IMR-90 (cell line): ENCODE data around the gene OXA1L. TPM values are rescaled to one million over a fixed set of nuclear protein-coding genes. Genes with fewer than 3 reads are reported as not detected.

ENCODE experiments used
- ATAC-seq: fragments of 200-7000 bp; cut with Tn5 transposase; 2 replicates; pipeline ENCODE4 v1.9.1; 2020; ENCODE audit warnings: low read depth, mild to moderate bottlenecking, moderate library complexity
- BruUV-seq: library from RNA; stranded (reverse); fragments of 400-500 nt; replicated peaks from 2 replicates; lab custom pipeline; 2021; lab: Mats Ljungman, UMichigan
- CTCF ChIA-PET: fragments of 300-600 bp; formaldehyde crosslinking; extraction: SDS; loops from one replicate; lab custom pipeline; 2021; ENCODE audit warnings: antibody characterized with exemption; lab: Yijun Ruan, JAX
- POLR2A ChIA-PET: fragments of 300-600 bp; sonication (Branson Sonifier 250); formaldehyde crosslinking; loops from one replicate; lab custom pipeline; 2022; ENCODE audit warnings: antibody characterized with exemption; ENCODE audit not compliant: unreplicated experiment; lab: Charles Lee
- DNase-seq: peaks from one replicate; pipeline ENCODE4 v3.0.0; 2013
- H2AFZ ChIP-seq: replicated peaks from 2 replicates; pipeline ENCODE3; 2013; ENCODE audit warnings: low read length, mild to moderate bottlenecking; ENCODE audit not compliant: poor library complexity
- H2AK5ac ChIP-seq: 2 replicates; pipeline ENCODE4 v1.6.1; 2013; ENCODE audit warnings: low read depth, low read length, inconsistent platforms
- H2AK9ac ChIP-seq: replicated peaks from 2 replicates; pipeline ENCODE3; 2013; ENCODE audit warnings: mild to moderate bottlenecking, low read depth, low read length, moderate library complexity; ENCODE audit not compliant: poor library complexity
- H2BK120ac ChIP-seq: 2 replicates; pipeline ENCODE4 v1.6.1; 2013; ENCODE audit warnings: low read depth, low read length, inconsistent platforms
- H2BK15ac ChIP-seq: 3 replicates; pipeline ENCODE4 v1.6.1; 2013; ENCODE audit warnings: low read depth, low read length, inconsistent platforms
- H2BK20ac ChIP-seq: 2 replicates; pipeline ENCODE4 v1.6.1; 2013; ENCODE audit warnings: low read depth, mild to moderate bottlenecking, inconsistent platforms, low read length, moderate library complexity
- H2BK5ac ChIP-seq: 2 replicates; pipeline ENCODE4 v1.6.1; 2013; ENCODE audit warnings: mild to moderate bottlenecking, low read depth, low read length, inconsistent platforms; ENCODE audit not compliant: poor library complexity, severe bottlenecking
- H3K14ac ChIP-seq: replicated peaks from 2 replicates; pipeline ENCODE4 v1.6.1; 2013; ENCODE audit warnings: low read depth, low read length, inconsistent platforms
- H3K18ac ChIP-seq: 2 replicates; pipeline ENCODE4 v1.6.1; 2013; ENCODE audit warnings: low read depth, low read length, control low read depth
- H3K23ac ChIP-seq: 2 replicates; pipeline ENCODE4 v1.6.1; 2013; ENCODE audit warnings: low read depth, low read length, inconsistent platforms
- H3K27ac ChIP-seq: 2 replicates; pipeline ENCODE4 v1.5.1; 2013; ENCODE audit warnings: mild to moderate bottlenecking, control low read depth, low read length; ENCODE audit not compliant: insufficient read depth
- H3K27me3 ChIP-seq: 2 replicates; pipeline ENCODE4 v1.6.1; 2013; ENCODE audit warnings: low read length; ENCODE audit not compliant: control insufficient read depth, insufficient read depth
- H3K36me3 ChIP-seq: 2 replicates; pipeline ENCODE4 v1.6.1; 2013; ENCODE audit warnings: low read length, mixed read lengths; ENCODE audit not compliant: control insufficient read depth, insufficient read depth
- H3K4ac ChIP-seq: 2 replicates; pipeline ENCODE4 v1.6.1; 2013; ENCODE audit warnings: low read depth, low read length, inconsistent platforms
- H3K4me1 ChIP-seq: 2 replicates; pipeline ENCODE4 v1.6.1; 2013; ENCODE audit warnings: low read length, mixed read lengths; ENCODE audit not compliant: control insufficient read depth, insufficient read depth
- H3K4me2 ChIP-seq: 2 replicates; pipeline ENCODE4 v1.6.1; 2013; ENCODE audit warnings: low read depth, mild to moderate bottlenecking, control low read depth, low read length, moderate library complexity
- H3K4me3 ChIP-seq: 2 replicates; pipeline ENCODE4 v1.5.1; 2013; ENCODE audit warnings: low read depth, mild to moderate bottlenecking, control low read depth, low read length, moderate library complexity; ENCODE audit not compliant: insufficient read depth
- H3K56ac ChIP-seq: 2 replicates; pipeline ENCODE4 v1.6.1; 2013; ENCODE audit warnings: low read length, inconsistent platforms; ENCODE audit not compliant: insufficient read depth; ENCODE audit errors: extremely low read depth
- H3K79me1 ChIP-seq, 2 experiments: 2 replicates each; pipeline ENCODE4 v1.6.1; 2013; ENCODE audit warnings: low read length in 2 of 2, inconsistent platforms in 1 of 2, low read depth in 1 of 2
- H3K9ac ChIP-seq: 2 replicates; pipeline ENCODE4 v1.6.1; 2013; ENCODE audit warnings: low read depth, low read length, control low read depth
- H3K9me1 ChIP-seq: 2 replicates; pipeline ENCODE4 v1.6.1; 2013; ENCODE audit warnings: low read length, inconsistent platforms; ENCODE audit not compliant: insufficient read depth
- H3K9me3 ChIP-seq: 2 replicates; pipeline ENCODE4 v1.6.1; 2013; ENCODE audit warnings: low read length; ENCODE audit not compliant: control insufficient read depth, insufficient read depth
- H4K20me1 ChIP-seq: 2 replicates; pipeline ENCODE4 v1.6.1; 2013; ENCODE audit warnings: low read length, inconsistent platforms; ENCODE audit not compliant: insufficient read depth
- H4K5ac ChIP-seq: 2 replicates; pipeline ENCODE4 v1.6.1; 2013; ENCODE audit warnings: mild to moderate bottlenecking, low read depth, low read length, control low read depth
- H4K8ac ChIP-seq, 2 experiments: 2 replicates each; pipeline ENCODE4 v1.6.1; 2013; ENCODE audit warnings: low read depth in 2 of 2, low read length in 2 of 2, control low read depth in 1 of 2, inconsistent platforms in 1 of 2
- H4K91ac ChIP-seq: 2 replicates; pipeline ENCODE4 v1.6.1; 2013; ENCODE audit warnings: low read depth, low read length, inconsistent platforms; ENCODE audit not compliant: insufficient read depth
- BHLHE40 ChIP-seq: fragments of 150-350 bp; IDR thresholded peaks from 2 replicates; pipeline ENCODE4 v1.6.1; 2016; ENCODE audit warnings: mild to moderate bottlenecking, low read depth, low read length
- CEBPB ChIP-seq: IDR thresholded peaks from 2 replicates; pipeline ENCODE4 v1.6.1; 2012; ENCODE audit warnings: low read depth, low read length, improper control_type of control experiment
- CHD1 ChIP-seq: IDR thresholded peaks from 2 replicates; pipeline ENCODE4 v1.6.1; 2012; ENCODE audit warnings: low read depth, low read length, improper control_type of control experiment
- CTCF ChIP-seq: conservative IDR thresholded peaks from 2 replicates; pipeline ENCODE4 v1.5.1; 2012; ENCODE audit warnings: mild to moderate bottlenecking, low read depth, low read length, improper control_type of control experiment
- ELK1 ChIP-seq: fragments of 150-350 bp; IDR thresholded peaks from 2 replicates; pipeline ENCODE4 v1.6.1; 2016; ENCODE audit warnings: low read depth, mild to moderate bottlenecking, low read length, moderate library complexity, borderline replicate concordance
- FOS ChIP-seq: fragments of 150-350 bp; IDR thresholded peaks from 2 replicates; pipeline ENCODE4 v1.6.1; 2016; ENCODE audit warnings: low read depth, low read length
- MAFK ChIP-seq: IDR thresholded peaks from 2 replicates; pipeline ENCODE4 v1.6.1; 2012; ENCODE audit warnings: low read depth, low read length, improper control_type of control experiment
- MAZ ChIP-seq: IDR thresholded peaks from 2 replicates; pipeline ENCODE4 v1.6.1; 2012; ENCODE audit warnings: low read depth, mild to moderate bottlenecking, low read length, improper control_type of control experiment, moderate library complexity, borderline replicate concordance
- MXI1 ChIP-seq: IDR thresholded peaks from 2 replicates; pipeline ENCODE4 v1.6.1; 2012; ENCODE audit warnings: low read depth, mild to moderate bottlenecking, low read length, moderate library complexity, borderline replicate concordance
- NFE2L2 ChIP-seq: fragments of 150-350 bp; IDR thresholded peaks from 2 replicates; pipeline ENCODE4 v1.6.1; 2016; ENCODE audit warnings: low read depth, mild to moderate bottlenecking, low read length
- POLR2A ChIP-seq: IDR thresholded peaks from 2 replicates; pipeline ENCODE4 v1.6.1; 2012; ENCODE audit warnings: mild to moderate bottlenecking, low read depth, low read length
- RAD21 ChIP-seq: IDR thresholded peaks from 2 replicates; pipeline ENCODE4 v1.6.1; 2012; ENCODE audit warnings: low read length, improper control_type of control experiment
- RCOR1 ChIP-seq: IDR thresholded peaks from 2 replicates; pipeline ENCODE4 v1.6.1; 2012; ENCODE audit warnings: mild to moderate bottlenecking, low read length, improper control_type of control experiment; ENCODE audit not compliant: insufficient replicate concordance
- RFX5 ChIP-seq: IDR thresholded peaks from 2 replicates; pipeline ENCODE4 v1.8.0; 2012; ENCODE audit warnings: low read depth, mild to moderate bottlenecking, low read length, moderate library complexity
- SMC3 ChIP-seq: fragments of 150-350 bp; IDR thresholded peaks from 2 replicates; pipeline ENCODE4 v1.6.1; 2016; ENCODE audit warnings: low read depth, mild to moderate bottlenecking, antibody characterized with exemption, low read length, moderate library complexity
- USF2 ChIP-seq: fragments of 150-350 bp; IDR thresholded peaks from 2 replicates; pipeline ENCODE4 v1.6.1; 2017; ENCODE audit warnings: mild to moderate bottlenecking, antibody characterized with exemption, low read length, low read depth
- WGBS, 2 experiments: methylation state at CpG; one replicate each; pipeline versions ENCODE4 v1.1.5 to v1.1.7; 2013; ENCODE audit warnings: missing lambda C conversion rate in 2 of 2; ENCODE audit not compliant: insufficient read length in 1 of 2; ENCODE audit errors: extremely low coverage in 2 of 2; 5-methylcytosine and 5-hydroxymethylcytosine counted together
- dilution Hi-C: fragments of 300-500 bp; cut with HindIII; formaldehyde crosslinking; loops from one replicate; pipeline ENCODE4 v1.14.3; 2018; ENCODE audit warnings: low sequenced_read_pairs; ENCODE audit not compliant: unreplicated experiment
- in situ Hi-C: fragments of 300-500 bp; cut with MboI; formaldehyde crosslinking; loops from 3 replicates; pipeline ENCODE4 v1.14.3; 2019; ENCODE audit warnings: low sequenced_read_pairs, inconsistent platforms, mixed read lengths
- intact Hi-C: fragments of 100-400 bp; cut with micrococcal nuclease; formaldehyde crosslinking; loops from 2 replicates; pipeline ENCODE4 v1.10.0; 2022
- polyA plus RNA-seq, 3 experiments: library from polyadenylated mRNA; depleted of rRNA; stranded (reverse); fragments of >200 nt; gene quantifications; 2 replicates each; pipeline ENCODE4 v1.2.3, GENCODE V29; 2012; ENCODE audit warnings: low replicate concordance in 1 of 3
- total RNA-seq: library from RNA; depleted of rRNA; stranded (reverse); fragments of >200 nt; gene quantifications from 2 replicates; pipeline ENCODE4 v1.2.3, GENCODE V29; 2012

The OXA1L gene
- total and polyA plus RNA-seq, 2 of the 4 experiments (the other 2 are of a cell fraction), result 47.3 to 113 TPM

- no peak overlapping the region for H2BK120ac ChIP-seq
- no peak overlapping the region for H2BK5ac ChIP-seq
- no peak overlapping the region for H3K4me2 ChIP-seq
- no peak overlapping the region for H2AK9ac ChIP-seq
- no peak for DNase-seq
- H3K9me1 ChIP-seq, result no peaks in the 10 kb centered on the region
- no peak overlapping the region for H2AFZ ChIP-seq
- H4K91ac ChIP-seq, result no peak overlapping the region
- in situ Hi-C loops, result no loop called here
- no peak overlapping the region for H3K56ac ChIP-seq
- intact Hi-C loops, result no loop called here
- no peak overlapping the region for H2AK5ac ChIP-seq
- dilution Hi-C loops, result no loop called here
- H3K4me1 ChIP-seq, result no peaks in the 10 kb centered on the region
- H4K5ac ChIP-seq, result no peak overlapping the region
- H3K4ac ChIP-seq, result no peak overlapping the region
- H3K27me3 ChIP-seq, result peaks cover 11% of the 10 kb centered on the region
- no TSS peak for BruUV-seq
- H3K14ac ChIP-seq, result no peak overlapping the region
- TF ChIP-seq BHLHE40 (no peak), FOS (no peak), MAZ (no peak), SMC3 (no peak), CHD1 (no peak), MAFK (no peak), RAD21 (no peak), RCOR1 (no peak), NFE2L2 (no peak), MXI1 (no peak), CEBPB (no peak), RFX5 (no peak), ELK1 (no peak), POLR2A (no peak), CTCF (no peak), USF2 (no peak)
- H4K8ac ChIP-seq, result no peak overlapping the region
- H2BK20ac ChIP-seq, result no peak overlapping the region
- CTCF ChIA-PET, result interaction anchor here (0.6 kb wide), 1 partner anchor 22 kb away, joined by 3 read pairs; no protein-coding TSS in a partner anchor
- no peaks in the 10 kb centered on the region for H3K36me3 ChIP-seq
- H3K4me3 ChIP-seq, result no peak overlapping the region
- WGBS, 2 experiments, result no CpG with 5 or more reads among the region's 2 CpGs
- H3K9me3 ChIP-seq, result 0 out of 2 replicates have a peak, but pooled peaks cover 3% of the 10 kb centered on the region
- no peak overlapping the region for H3K18ac ChIP-seq
- no peak overlapping the region for H3K27ac ChIP-seq
- H3K23ac ChIP-seq, result no peak overlapping the region
- H4K20me1 ChIP-seq, result no peaks in the 10 kb centered on the region
- no peaks in the 10 kb centered on the region for H3K79me1 ChIP-seq
- no peak overlapping the region for H3K9ac ChIP-seq
- no peak for ATAC-seq
- no peak overlapping the region for H2BK15ac ChIP-seq
- POLR2A ChIA-PET, result no interaction called here
Measured at GRCh38 chr14:22735096-22735495, 31.4 kb upstream of the OXA1L start.
